GM23338 (cell line): ENCODE measurements around the gene CDH23.

Experiments used
- CREB1 ChIP-seq: fragments of 250-450 bp; sonication (Bioruptor Pico); IDR thresholded peaks from 2 replicates; pipeline ENCODE4 v1.5.0; 2020; ENCODE audit warnings: low read depth, mild to moderate bottlenecking, moderate library complexity
- CTCF ChIP-seq, 2 experiments: fragments of 200-600 bp in 1 of 2; sonication (generic) in 1 of 2; conservative IDR thresholded peaks; 2 replicates each; pipeline versions ENCODE4 v1.5.1 to v1.6.1; 2016 to 2017; ENCODE audit warnings: antibody characterized with exemption in 2 of 2, low read depth in 2 of 2, mild to moderate bottlenecking in 2 of 2, moderate library complexity in 1 of 2
- EZH2phosphoT487 ChIP-seq: fragments of 200-600 bp; sonication (generic); IDR thresholded peaks from one replicate; pipeline ENCODE4 v1.8.1; 2018; ENCODE audit warnings: antibody characterized with exemption; ENCODE audit not compliant: unreplicated experiment
- POLR2AphosphoS5 ChIP-seq: IDR thresholded peaks from 2 replicates; pipeline ENCODE4 v1.6.1; 2016; ENCODE audit warnings: antibody characterized with exemption, low read depth

DNA sequence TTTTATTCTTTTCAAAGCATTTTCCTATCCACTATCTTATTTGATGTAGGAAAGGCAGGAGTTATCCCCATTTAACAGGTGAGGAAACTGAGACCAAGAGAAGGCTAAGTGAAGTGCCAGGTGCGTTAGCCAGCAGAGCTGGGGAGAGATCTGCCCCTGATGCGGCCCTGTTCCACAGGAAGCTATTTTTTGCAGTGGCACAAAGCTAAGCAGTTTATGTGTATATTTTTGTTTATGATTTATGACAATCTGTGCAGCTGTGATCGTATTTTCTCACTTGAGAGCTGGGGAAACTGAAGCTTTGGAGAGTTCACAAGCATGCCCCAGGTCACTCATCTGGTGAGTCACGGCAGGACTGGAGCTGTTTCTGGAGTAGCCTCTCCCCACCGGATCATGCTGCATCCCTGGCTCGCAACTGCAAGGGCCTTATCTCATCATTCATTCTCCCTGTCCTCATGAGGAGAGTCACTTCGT lies 38.9 kb upstream of the CDH23 start:
- no peak for TF ChIP-seq CTCF (conservative IDR thresholded peaks at IDR 0.05; ENCODE audit: low read depth in 2 of 2)
- no peak for TF ChIP-seq EZH2phosphoT487
- TF ChIP-seq POLR2AphosphoS5, result no peak
- no peak for TF ChIP-seq CREB1 (CRISPR knock-in tag)
